B cell (primary cell): ENCODE measurements around the gene CDC42BPA. TPM values are rescaled to one million over a fixed set of nuclear protein-coding genes. Genes with fewer than 3 reads are reported as not detected.

Experiments used
- ATAC-seq: fragments of 200-7000 bp; cut with Tn5 transposase; one replicate; pipeline ENCODE4 v1.10.0; 2021; ENCODE audit warnings: low read depth, mild to moderate bottlenecking, moderate number of reproducible peaks, moderate library complexity
- CTCF ChIA-PET: fragments of 350-600 bp; sonication (Branson Sonifier 250); formaldehyde crosslinking; loops from one replicate; lab custom pipeline; 2021; ENCODE audit warnings: antibody characterized with exemption, inconsistent platforms; lab: Charles Lee
- POLR2A ChIA-PET: fragments of 350-600 bp; sonication (Branson Sonifier 250); formaldehyde crosslinking; loops from one replicate; lab custom pipeline; 2021; ENCODE audit warnings: antibody characterized with exemption; lab: Charles Lee
- DNase-seq: peaks from one replicate; pipeline ENCODE4 v3.0.0; 2013
- H2AFZ ChIP-seq: 2 replicates; pipeline ENCODE4 v1.6.1; 2012; ENCODE audit warnings: mild to moderate bottlenecking, low read depth, low read length; ENCODE audit not compliant: insufficient read depth, poor library complexity, severe bottlenecking
- H3K27ac ChIP-seq, 2 donors: 1 replicate in 1 of 2; 2 replicates in 1 of 2; pipeline ENCODE4 v1.5.1; 2012 to 2013; ENCODE audit warnings: low read length in 2 of 2, mild to moderate bottlenecking in 2 of 2, moderate library complexity in 1 of 2
- H3K27me3 ChIP-seq, 4 experiments: fragments of 200-600 bp in 1 of 4; sonication (generic) in 1 of 4; replicated peaks in 1 of 4; 1 replicate in 2 of 4; 2 replicates in 2 of 4; pipeline versions ENCODE4 v1.6.1 to v1.7.0; 2013 to 2016; ENCODE audit warnings: low read length in 3 of 4, mild to moderate bottlenecking in 2 of 4, mixed read lengths in 1 of 4, moderate library complexity in 1 of 4; ENCODE audit not compliant: insufficient read depth in 4 of 4, control insufficient read depth in 3 of 4; ENCODE audit errors: control extremely low read depth in 1 of 4
- H3K36me3 ChIP-seq, 2 experiments: replicated peaks in 1 of 2; 1 replicate in 1 of 2; 2 replicates in 1 of 2; pipeline versions ENCODE4 v1.6.1 to v1.7.1; 2013; ENCODE audit warnings: low read length in 1 of 2; ENCODE audit not compliant: insufficient read depth in 2 of 2, control insufficient read depth in 1 of 2; ENCODE audit errors: control extremely low read depth in 1 of 2, extremely low read depth in 1 of 2
- H3K4me1 ChIP-seq, 2 donors: fragments of 200-600 bp in 1 of 2; sonication (generic) in 1 of 2; 1 replicate in 1 of 2; 2 replicates in 1 of 2; pipeline versions ENCODE4 v1.5.1 to v1.6.1; 2013 to 2017; ENCODE audit warnings: low read length in 2 of 2; ENCODE audit not compliant: control insufficient read depth in 2 of 2, insufficient read depth in 2 of 2
- H3K4me2 ChIP-seq: replicated peaks from 2 replicates; pipeline ENCODE3; 2012; ENCODE audit warnings: mild to moderate bottlenecking, low read depth, low read length; ENCODE audit not compliant: poor library complexity, severe bottlenecking
- H3K4me3 ChIP-seq, 5 experiments: fragments of 200-600 bp in 1 of 5; sonication (generic) in 1 of 5; 1 replicate in 3 of 5; 2 replicates in 2 of 5; pipeline versions ENCODE4 v1.5.1 to v1.7.0; 2011 to 2016; ENCODE audit warnings: low read length in 4 of 5, mild to moderate bottlenecking in 4 of 5, low read depth in 2 of 5, control low read depth in 1 of 5, moderate library complexity in 1 of 5; ENCODE audit not compliant: insufficient read depth in 1 of 5; ENCODE audit errors: control extremely low read depth in 1 of 5, extremely low read depth in 1 of 5
- H3K79me2 ChIP-seq: fragments of 200-600 bp; sonication (generic); one replicate; pipeline ENCODE4 v1.6.0; 2016; ENCODE audit warnings: low read length; ENCODE audit not compliant: control insufficient read depth, insufficient read depth
- H3K9ac ChIP-seq: fragments of 200-600 bp; sonication (generic); 2 replicates; pipeline ENCODE4 v1.6.1; 2017; ENCODE audit warnings: mild to moderate bottlenecking, low read length, moderate library complexity
- H3K9me3 ChIP-seq, 3 donors: one replicate each; pipeline versions ENCODE4 v1.6.1 to v1.7.1; 2013; ENCODE audit warnings: low read length in 2 of 3; ENCODE audit not compliant: control insufficient read depth in 2 of 3, insufficient read depth in 1 of 3; ENCODE audit errors: control extremely low read depth in 1 of 3
- H4K20me1 ChIP-seq: 2 replicates; pipeline ENCODE4 v1.6.0; 2012; ENCODE audit warnings: mild to moderate bottlenecking, low read length; ENCODE audit not compliant: insufficient read depth, control insufficient read depth, poor library complexity, severe bottlenecking
- H3K27ac Mint-ChIP-seq: one replicate; pipeline ENCODE4 v1.8.0; 2021; ENCODE audit warnings: mixed read lengths
- H3K27me3 Mint-ChIP-seq: one replicate; pipeline ENCODE4 v1.8.0; 2021; ENCODE audit warnings: mixed read lengths
- H3K4me1 Mint-ChIP-seq: one replicate; pipeline ENCODE4 v1.8.0; 2021; ENCODE audit warnings: mixed read lengths
- H3K4me3 Mint-ChIP-seq: one replicate; pipeline ENCODE4 v1.8.0; 2021; ENCODE audit warnings: mixed read lengths
- H3K9me3 Mint-ChIP-seq: one replicate; pipeline ENCODE4 v1.8.0; 2022; ENCODE audit warnings: mixed read lengths; ENCODE audit not compliant: insufficient read depth
- EZH2 ChIP-seq: IDR thresholded peaks from 2 replicates; pipeline ENCODE4 v1.6.1; 2012; ENCODE audit warnings: borderline replicate concordance, low read depth, mild to moderate bottlenecking, moderate library complexity, low read length; ENCODE audit not compliant: insufficient read depth, poor library complexity, severe bottlenecking
- WGBS: methylation state at CpG from one replicate; pipeline ENCODE4 v1.1.5; 2013; ENCODE audit warnings: missing lambda C conversion rate; ENCODE audit not compliant: insufficient coverage; 5-methylcytosine and 5-hydroxymethylcytosine counted together
- intact Hi-C: fragments of 100-400 bp; cut with micrococcal nuclease; formaldehyde crosslinking; loops from one replicate; pipeline ENCODE4 v1.10.0; 2022
- polyA plus RNA-seq: library from polyadenylated mRNA; depleted of rRNA; stranded (reverse); fragments of >200 nt; gene quantifications from 2 replicates; pipeline ENCODE4 v1.2.3, GENCODE V29; 2012
- total RNA-seq, 2 donors: library from RNA; stranded (reverse); fragments of 120-200 nt in 1 of 2; gene quantifications; 1 replicate in 1 of 2; 2 replicates in 1 of 2; pipeline versions ENCODE4 v1.2.3 to v1.2.4, GENCODE V29; 2013 to 2022
- TF ChIP-seq, protein P1 (sequence below): fragments of 200-600 bp; IDR thresholded peaks from one replicate; pipeline ENCODE4 v1.8.0; 2022; ENCODE audit warnings: antibody characterized with exemption, mild to moderate bottlenecking

Gene CDC42BPA
- total and polyA plus RNA-seq, 2 donors (not counting 1 experiment from before 2014, with no cell fraction given): 0.04 to 0.69 TPM

DNA sequence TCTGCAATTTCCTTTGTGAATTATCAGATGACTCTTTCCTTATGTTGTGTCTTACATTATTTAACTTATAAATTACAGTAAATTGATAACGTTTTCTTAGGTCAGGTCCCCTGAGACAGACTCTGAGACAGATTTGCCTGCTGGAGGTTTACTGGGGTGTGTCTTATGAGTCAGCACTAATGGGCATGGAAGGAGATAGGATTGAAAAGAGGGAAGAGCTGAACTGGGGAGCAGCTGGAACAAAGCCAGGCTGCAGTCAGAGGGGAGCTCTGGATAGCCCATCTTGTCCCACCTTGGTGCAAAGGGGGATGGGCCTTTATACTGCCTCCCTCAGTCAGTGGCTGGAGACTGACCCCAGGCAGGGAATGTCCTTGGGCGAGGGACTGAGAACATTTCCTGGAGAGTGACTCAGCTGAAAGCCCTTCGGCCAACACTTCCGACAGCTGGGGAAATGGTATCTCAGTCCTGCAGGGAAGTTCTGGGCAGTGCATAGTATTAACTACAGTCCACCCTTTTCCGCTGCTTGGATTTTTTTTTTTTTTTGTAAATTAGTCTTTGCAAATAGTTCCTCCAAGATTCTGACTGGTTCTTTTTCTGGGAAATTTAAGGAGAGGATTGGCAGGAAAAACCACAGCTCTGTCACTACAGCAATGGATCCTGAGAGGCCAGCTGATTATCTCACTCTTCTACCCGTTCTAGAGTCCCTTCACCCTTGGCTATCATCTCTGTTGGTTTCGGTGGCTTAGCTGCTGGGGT lies 39.1 kb upstream of the CDC42BPA start:
- no peak overlapping the region for H2AFZ ChIP-seq
- peaks cover 7% of the 10 kb centered on the region for H3K27me3 Mint-ChIP-seq
- no peak for ATAC-seq
- intact Hi-C loops: no loop called here
- POLR2A ChIA-PET: no interaction called here
- no peak overlapping the region for H3K9ac ChIP-seq
- H3K4me3 ChIP-seq: no peak overlapping the region
- TF ChIP-seq EZH2: no peak
- H3K4me2 ChIP-seq: no peak overlapping the region
- H3K4me1 ChIP-seq: no peaks in the 10 kb centered on the region
- H3K4me3 Mint-ChIP-seq: no peak overlapping the region
- no peak overlapping the region for H3K27ac ChIP-seq
- CTCF ChIA-PET: no interaction called here
- 25% methylated on average over 2 of the region's 7 CpGs for WGBS
- H3K4me1 Mint-ChIP-seq: no peaks in the 10 kb centered on the region
- H3K27ac Mint-ChIP-seq: no peak overlapping the region
- peaks cover 0 to 4% (median 0%) of the 10 kb centered on the region in 4 experiments for H3K27me3 ChIP-seq
- H3K79me2 ChIP-seq: no peaks in the 10 kb centered on the region
- no peaks in the 10 kb centered on the region for H4K20me1 ChIP-seq
- no peak for DNase-seq
- H3K9me3 ChIP-seq: no peaks in the 10 kb centered on the region
- H3K36me3 ChIP-seq: no peaks in the 10 kb centered on the region
- no peaks in the 10 kb centered on the region for H3K9me3 Mint-ChIP-seq

DNA sequence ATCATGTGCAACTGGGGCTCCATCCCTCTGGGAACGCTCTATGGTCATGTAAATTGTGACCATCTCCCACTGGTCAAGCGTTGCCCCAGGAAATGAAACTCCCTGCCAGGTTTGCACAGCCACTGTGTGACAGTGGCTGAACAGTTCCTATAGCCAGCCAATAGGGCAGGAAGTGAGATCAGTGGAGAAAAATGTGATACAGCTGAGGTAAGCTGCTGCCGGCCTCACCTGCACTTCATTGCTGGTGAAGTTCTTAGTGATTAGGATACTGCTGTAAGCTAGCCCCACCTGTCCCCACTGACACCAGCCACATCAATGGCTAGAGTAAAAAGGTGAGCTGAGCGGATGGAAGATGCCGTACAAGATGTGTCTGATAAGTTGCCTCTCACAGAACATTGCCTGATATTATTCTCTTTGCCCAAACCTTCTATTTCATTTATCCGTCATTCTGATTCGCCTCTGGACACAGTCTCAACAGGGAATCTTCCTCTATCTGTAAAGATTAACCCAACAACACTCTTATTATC lies 38.4 kb upstream of the CDC42BPA start:
- ChIA-PET POLR2A (no interaction called here), CTCF (no interaction called here)
- Histone ChIP-seq H3K27me3 (peaks cover 0 to 4% (median 0%) of the 10 kb centered on the region in 4 experiments), H2AFZ (no peak overlapping the region), H3K9ac (no peak overlapping the region), H3K4me3 (no peak overlapping the region), H3K36me3 (no peaks in the 10 kb centered on the region), H4K20me1 (no peaks in the 10 kb centered on the region), H3K4me1 (no peaks in the 10 kb centered on the region), H3K4me2 (no peak overlapping the region), H3K27ac (no peak overlapping the region), H3K79me2 (no peaks in the 10 kb centered on the region), H3K9me3 (no peaks in the 10 kb centered on the region)
- Mint-ChIP-seq H3K27ac (no peak overlapping the region), H3K4me1 (no peaks in the 10 kb centered on the region), H3K27me3 (peaks cover 5% of the 10 kb centered on the region), H3K9me3 (no peaks in the 10 kb centered on the region), H3K4me3 (no peak overlapping the region)
- intact Hi-C loops: no loop called here
- DNase-seq: no peak
- no peak for ATAC-seq
- TF ChIP-seq, protein P1, sequence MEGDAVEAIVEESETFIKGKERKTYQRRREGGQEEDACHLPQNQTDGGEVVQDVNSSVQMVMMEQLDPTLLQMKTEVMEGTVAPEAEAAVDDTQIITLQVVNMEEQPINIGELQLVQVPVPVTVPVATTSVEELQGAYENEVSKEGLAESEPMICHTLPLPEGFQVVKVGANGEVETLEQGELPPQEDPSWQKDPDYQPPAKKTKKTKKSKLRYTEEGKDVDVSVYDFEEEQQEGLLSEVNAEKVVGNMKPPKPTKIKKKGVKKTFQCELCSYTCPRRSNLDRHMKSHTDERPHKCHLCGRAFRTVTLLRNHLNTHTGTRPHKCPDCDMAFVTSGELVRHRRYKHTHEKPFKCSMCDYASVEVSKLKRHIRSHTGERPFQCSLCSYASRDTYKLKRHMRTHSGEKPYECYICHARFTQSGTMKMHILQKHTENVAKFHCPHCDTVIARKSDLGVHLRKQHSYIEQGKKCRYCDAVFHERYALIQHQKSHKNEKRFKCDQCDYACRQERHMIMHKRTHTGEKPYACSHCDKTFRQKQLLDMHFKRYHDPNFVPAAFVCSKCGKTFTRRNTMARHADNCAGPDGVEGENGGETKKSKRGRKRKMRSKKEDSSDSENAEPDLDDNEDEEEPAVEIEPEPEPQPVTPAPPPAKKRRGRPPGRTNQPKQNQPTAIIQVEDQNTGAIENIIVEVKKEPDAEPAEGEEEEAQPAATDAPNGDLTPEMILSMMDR: no peak
- TF ChIP-seq EZH2: no peak
- WGBS: 95% methylated on average over 5 of the region's 7 CpGs
